HG02852 (cell line): ENCODE results near the gene CRTAC1.

Experiments
- ATAC-seq: cut with Tn5 transposase; IDR thresholded peaks from one replicate; pipeline ENCODE4 v1.9.1; 2021; ENCODE audit warnings: mild to moderate bottlenecking, moderate library complexity; ENCODE audit not compliant: unreplicated experiment

The CRTAC1 gene

GRCh38 chr10:97903128-97904017 is 127.0 kb downstream of the CRTAC1 start:
- no peak for ATAC-seq

GRCh38 chr10:97901381-97901780 is 129.0 kb downstream of the CRTAC1 start:
- no peak for ATAC-seq

GRCh38 chr10:97898429-97898828 is 132.0 kb downstream of the CRTAC1 start:
- no peak for ATAC-seq

GRCh38 chr10:97896756-97897358 is 133.6 kb downstream of the CRTAC1 start:
- no peak for ATAC-seq

- ATAC-seq, result no peak
Measured at GRCh38 chr10:97895915-97896314, 134.5 kb downstream of the CRTAC1 start.

- ATAC-seq, result no peak
Measured at GRCh38 chr10:97895084-97895483, 135.3 kb downstream of the CRTAC1 start.

GRCh38 chr10:97894092-97894491 is 136.3 kb downstream of the CRTAC1 start:
- ATAC-seq, result no peak

- ATAC-seq, result no peak
Measured at GRCh38 chr10:97892939-97893338, 137.5 kb downstream of the CRTAC1 start.

- no peak for ATAC-seq
Measured at GRCh38 chr10:97892506-97892905, 137.9 kb downstream of the CRTAC1 start.

- no peak for ATAC-seq
Measured at GRCh38 chr10:97891497-97892167, 138.8 kb downstream of the CRTAC1 start.

- no peak for ATAC-seq
Measured at GRCh38 chr10:97889461-97890265, 140.8 kb downstream of the CRTAC1 start.

- ATAC-seq, result no peak
Measured at GRCh38 chr10:97888641-97889262, 141.7 kb downstream of the CRTAC1 start.

- ATAC-seq, result no peak
Measured at GRCh38 chr10:97888134-97888533, 142.3 kb downstream of the CRTAC1 start.

- no peak for ATAC-seq
Measured at GRCh38 chr10:97887399-97887798, 143.0 kb downstream of the CRTAC1 start.

- no peak for ATAC-seq
Measured at GRCh38 chr10:97886286-97886685, 144.1 kb downstream of the CRTAC1 start.

- no peak for ATAC-seq
Measured at GRCh38 chr10:97883092-97883485, 147.3 kb downstream of the CRTAC1 start.

GRCh38 chr10:97882142-97883091 is 148.0 kb downstream of the CRTAC1 start:
- ATAC-seq, result no peak

GRCh38 chr10:97880109-97880508 is 150.3 kb downstream of the CRTAC1 start:
- no peak for ATAC-seq

- ATAC-seq, result no peak
Measured at GRCh38 chr10:97879241-97879640, 151.2 kb downstream of the CRTAC1 start.
